ENCODE measurements around the gene LGALS16.

GRCh38 chr19:39704181-39705044, 48.7 kb downstream of the LGALS16 start, which contains the start of gene LGALS14:
- TF ChIP-seq CTCF (IDR thresholded peaks at IDR 0.05) (no peak), POLR2A (IDR thresholded peaks at IDR 0.05) (no peak)

Data from vagina (tissue), 2 donors.